Activated CD8-positive, alpha-beta memory T cell treated with anti-CD3 and anti-CD28 coated beads, Interleukin-2, amount 50 U/mL, for 24 hours (primary cell): ENCODE measurements around the gene MORN5.
"Not testable (repeated sequence)": the region's sequence is repeated elsewhere in the genome, so short reads cannot be mapped to it uniquely, and the experiment has no call there.

Source experiments
- DNase-seq: peaks from one replicate; pipeline ENCODE4 v3.0.0-alpha.2; 2020; ENCODE audit errors: extremely low read depth

MORN5 gene

DNA sequence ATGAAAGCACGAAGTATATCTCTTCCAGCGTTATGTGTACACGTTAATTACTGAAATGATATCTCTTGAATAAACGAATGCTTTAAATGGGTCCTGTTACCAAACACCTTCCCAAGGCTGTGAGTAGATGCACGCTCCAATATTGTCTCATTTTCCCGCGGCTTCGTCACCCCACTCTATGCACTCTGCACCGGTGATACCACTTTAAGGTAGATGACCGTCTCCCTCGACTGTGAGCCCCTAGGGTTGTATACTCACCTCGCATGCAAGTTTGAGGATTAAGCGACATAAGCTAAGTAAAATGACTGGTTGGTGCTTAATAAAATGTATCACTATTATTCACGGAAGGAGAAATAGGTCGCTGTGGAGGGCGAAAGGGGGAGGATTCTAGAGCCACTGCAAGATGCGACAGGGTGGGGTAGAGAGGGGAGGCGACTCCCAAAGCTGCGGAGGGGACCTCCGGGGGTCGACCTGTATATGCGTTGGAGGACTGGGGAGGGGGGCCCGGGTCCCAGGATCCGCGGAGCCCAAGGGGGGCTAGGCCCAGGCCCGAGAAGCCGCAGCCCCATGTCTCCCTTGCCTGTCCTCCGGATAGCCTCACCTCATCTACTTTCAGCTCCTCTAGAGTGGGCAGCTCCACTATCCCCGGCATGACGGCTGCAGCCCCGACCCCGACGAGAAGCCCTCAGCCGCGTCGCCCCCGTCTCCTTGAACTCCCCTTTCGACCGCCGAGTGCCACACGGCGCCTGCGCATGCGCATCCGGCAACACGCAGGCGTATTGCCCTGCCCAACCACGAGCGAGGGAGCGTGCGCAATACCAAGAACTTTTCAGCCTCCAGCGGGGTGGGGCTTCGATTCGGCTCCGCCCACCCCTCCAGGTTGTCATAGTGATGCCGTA lies at the start of gene MORN5, which contains the start of gene NDUFA8:
MORN5 (plus strand) TSS at position 883 of the 899 bp plus-strand sequence. CDS start 65 bp downstream, outside the sequence.
NDUFA8 (minus strand) TSS at position 754 of the 899 bp plus-strand sequence; CDS start at position 652, 102 bp downstream.
- DNase-seq, result peak; percentile 89

DNA sequence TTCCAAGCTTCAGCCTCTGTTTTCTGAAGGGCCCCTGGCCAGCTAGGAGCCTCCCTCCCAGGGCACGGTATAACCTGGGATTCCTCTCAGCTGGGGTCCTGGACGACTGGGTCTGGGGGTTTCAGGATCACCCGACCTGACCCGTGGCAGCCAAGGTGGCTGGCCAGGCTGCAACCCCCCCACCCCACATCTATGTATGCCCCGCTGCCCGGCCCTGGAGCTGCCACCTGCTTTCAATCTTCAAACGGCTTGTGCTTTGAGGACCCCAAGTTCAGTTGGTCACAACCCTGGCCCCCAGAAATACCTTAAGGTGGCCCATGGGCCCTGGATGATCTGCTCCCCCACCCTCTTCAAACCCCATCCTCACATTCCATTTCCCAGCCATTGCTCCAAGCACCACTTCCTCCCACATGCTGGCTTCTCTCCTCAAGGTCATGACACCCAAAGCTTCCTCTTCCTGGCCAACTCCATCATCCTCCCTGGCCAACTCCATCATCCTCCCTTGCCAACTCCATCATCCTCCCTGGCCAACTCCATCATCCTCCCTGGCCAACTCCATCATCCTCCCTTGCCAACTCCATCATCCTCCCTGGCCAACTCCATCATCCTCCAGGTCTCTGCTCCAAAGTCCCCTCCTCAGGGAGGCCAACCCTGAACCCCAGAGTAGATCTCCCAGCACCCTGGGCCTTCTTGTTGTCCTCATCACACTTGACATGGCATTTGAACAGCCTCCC lies 49.4 kb upstream of the MORN5 start:
- DNase-seq, result no peak

GRCh38 chr9:122111413-122112085 lies 48.2 kb upstream of the MORN5 start:
- DNase-seq, result no peak

DNA sequence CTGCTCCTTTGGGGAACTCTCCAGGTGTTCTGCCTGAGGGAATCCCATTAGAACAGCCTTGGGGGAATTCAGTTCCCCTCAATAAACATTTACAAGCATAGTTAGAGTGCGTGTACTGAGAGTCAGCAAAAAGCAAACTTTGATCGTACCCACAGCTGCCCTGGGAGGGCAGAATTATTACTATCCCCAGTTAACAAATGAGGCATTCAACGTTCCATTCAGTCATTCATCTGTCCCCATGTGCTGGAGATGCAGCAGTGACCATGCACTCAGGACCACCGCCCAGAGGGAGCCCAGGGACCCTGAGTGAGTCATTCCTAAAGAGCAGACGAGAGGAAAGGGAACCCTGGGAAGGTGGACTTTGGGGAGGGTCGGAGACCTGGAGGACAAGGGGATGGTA lies 47.5 kb upstream of the MORN5 start:
- DNase-seq, result no peak

DNA sequence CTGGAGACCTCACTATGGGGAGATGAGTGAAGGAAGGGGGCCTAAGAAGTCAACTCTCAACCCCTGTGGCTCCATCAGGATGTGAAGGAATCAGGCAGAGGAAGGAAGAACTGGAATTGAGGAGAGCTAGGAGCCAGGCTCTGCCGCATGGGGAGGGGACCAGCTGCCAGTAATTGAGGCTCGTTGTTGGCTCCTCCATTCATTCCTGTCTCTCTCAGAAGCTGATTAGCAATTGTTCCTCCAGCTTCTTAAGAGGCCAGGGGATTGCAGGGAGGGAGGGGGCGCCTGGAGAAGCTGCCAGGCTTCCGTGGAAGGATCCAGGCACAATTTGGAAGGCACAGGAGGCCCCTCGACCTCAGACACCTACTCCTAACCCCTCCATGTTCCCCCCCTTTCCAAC lies 46.1 kb upstream of the MORN5 start:
- DNase-seq, result no peak

GRCh38 chr9:122115176-122116035 lies 44.3 kb upstream of the MORN5 start:
- DNase-seq, result no peak

- no peak for DNase-seq
These were observed 43.7 kb upstream of the MORN5 start for GRCh38 chr9:122116040-122116439.

DNA sequence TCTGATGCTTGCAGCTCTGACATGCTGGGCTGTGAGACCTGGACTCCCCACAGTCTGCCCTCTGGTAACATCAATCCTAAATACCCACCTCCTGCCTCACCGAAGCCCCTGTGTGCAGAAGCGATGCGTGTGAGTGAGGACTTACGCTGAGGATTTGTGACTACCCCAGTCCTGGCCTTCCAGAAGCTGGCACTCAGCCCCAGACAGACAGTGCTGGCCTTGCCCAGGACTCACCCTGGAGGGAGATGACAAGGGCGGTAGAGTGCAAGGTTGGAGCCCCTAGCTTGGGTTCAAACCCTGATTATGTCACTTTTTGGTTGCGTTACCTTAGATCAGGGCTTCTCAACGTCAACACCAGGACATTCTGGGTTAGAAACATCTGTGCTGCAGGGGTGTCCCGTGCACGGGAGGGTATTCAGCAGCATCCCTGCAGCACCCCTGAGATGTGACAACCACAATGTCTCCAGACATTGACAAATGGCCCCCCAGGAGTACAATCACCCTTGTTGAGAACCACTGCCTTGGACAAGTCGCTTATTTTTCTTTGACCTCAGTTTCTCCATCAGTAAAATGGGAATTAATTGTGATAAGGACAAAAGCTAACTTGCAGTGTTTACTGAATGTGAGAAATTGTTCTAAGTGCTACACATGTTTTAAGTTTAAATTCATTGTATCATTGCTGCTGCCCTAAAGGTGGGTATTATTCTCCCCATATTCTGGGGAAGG lies 43.1 kb upstream of the MORN5 start:
- DNase-seq, result no peak

- DNase-seq, result not testable (repeated sequence)
These were observed 42.5 kb upstream of the MORN5 start for GRCh38 chr9:122117241-122117640.

GRCh38 chr9:122118343-122119165 lies 41.2 kb upstream of the MORN5 start:
- no peak for DNase-seq

- DNase-seq, result no peak
These were observed 40.6 kb upstream of the MORN5 start for GRCh38 chr9:122119166-122119521.

GRCh38 chr9:122119721-122120120 lies 40.0 kb upstream of the MORN5 start:
- no peak for DNase-seq

DNA sequence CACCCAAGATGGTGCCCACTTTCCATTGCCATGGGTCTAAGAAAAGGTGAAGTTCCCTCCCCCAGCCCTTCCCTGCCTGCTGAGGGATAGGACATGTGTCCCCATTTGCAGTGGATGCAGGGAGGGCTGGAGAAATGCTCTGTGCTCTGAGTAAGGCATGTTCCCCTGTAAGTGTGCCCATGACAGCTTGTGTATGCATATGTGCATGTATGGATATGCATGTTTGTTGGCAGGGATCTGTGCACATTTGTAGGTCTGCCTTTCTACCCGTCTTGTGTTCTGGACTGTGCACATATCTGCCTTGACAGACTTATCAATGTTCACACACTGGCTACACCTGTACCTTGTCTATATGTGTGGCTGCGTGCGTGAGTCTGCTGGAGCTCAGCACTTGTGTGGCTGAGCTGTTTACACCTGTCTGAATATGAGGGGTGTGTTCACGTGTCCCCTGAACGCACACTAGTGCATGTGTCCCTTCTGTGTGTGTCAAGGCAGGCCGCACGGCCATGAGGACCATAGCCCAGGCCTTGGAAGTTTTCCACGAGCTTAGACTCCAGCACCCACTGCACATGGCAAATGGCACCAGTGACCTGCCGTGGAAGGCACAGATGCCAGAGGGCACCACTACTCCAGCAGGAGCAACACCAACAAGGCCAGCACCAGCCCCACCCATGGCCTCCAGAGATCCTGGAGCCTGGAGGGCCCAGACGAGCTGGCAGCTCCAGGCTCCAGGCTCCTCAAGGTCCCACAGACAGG lies 39.2 kb upstream of the MORN5 start:
- DNase-seq, result no peak

DNA sequence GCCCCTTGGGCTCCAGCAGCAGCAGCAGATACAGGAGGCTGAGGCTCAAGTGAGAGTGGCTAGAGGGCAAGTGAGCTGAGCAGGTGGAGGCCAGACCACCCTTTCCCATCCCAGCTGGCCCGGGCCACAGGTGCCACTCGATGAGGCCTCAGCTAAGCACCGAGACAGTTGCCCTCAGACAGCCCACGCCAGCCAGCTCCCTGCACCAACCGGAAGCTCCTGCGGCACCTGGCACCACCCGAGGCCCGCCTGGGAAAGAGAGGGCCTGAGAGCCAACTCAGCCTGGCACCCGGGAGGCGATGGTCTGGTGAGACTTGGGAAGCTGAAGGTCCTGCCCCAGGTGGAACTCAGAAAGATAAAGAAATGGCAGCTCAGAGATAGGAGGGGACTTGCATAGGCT lies 38.3 kb upstream of the MORN5 start:
- no peak for DNase-seq

GRCh38 chr9:122121931-122122330 lies 37.8 kb upstream of the MORN5 start:
- DNase-seq, result no peak

- DNase-seq, result no peak
These were observed 37.2 kb upstream of the MORN5 start for GRCh38 chr9:122122468-122122867.

GRCh38 chr9:122122903-122123632 lies 36.6 kb upstream of the MORN5 start:
- peak; percentile 44 for DNase-seq

DNA sequence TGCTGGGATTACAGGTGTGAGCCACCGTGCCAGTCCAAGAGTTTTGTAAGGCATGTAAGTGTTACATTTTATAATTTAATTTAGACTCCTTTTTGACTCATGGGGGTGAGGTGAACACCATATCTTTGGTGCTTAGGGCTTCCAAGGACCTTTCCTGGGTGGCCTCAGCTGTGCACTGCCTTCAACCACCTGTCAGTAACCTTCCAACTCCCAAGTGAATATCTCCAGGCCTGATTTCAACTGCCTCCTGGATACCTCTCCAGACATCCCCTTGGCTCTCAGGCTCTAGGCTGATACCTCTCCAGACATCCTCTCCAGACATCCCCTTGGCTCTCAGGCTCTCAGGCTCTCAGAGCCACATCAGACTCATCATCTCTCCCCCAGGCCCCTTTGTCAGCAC lies 35.7 kb upstream of the MORN5 start:
- no peak for DNase-seq
